GM15510 (cell line): Measurements from ENCODE around the gene RAP1GAP.

Source experiments
- POLR2A ChIP-seq: IDR thresholded peaks from 3 replicates; pipeline ENCODE4 v1.6.1; 2011; ENCODE audit warnings: borderline replicate concordance; ENCODE audit not compliant: insufficient read length; ENCODE audit errors: extremely low read depth

RAP1GAP gene

DNA sequence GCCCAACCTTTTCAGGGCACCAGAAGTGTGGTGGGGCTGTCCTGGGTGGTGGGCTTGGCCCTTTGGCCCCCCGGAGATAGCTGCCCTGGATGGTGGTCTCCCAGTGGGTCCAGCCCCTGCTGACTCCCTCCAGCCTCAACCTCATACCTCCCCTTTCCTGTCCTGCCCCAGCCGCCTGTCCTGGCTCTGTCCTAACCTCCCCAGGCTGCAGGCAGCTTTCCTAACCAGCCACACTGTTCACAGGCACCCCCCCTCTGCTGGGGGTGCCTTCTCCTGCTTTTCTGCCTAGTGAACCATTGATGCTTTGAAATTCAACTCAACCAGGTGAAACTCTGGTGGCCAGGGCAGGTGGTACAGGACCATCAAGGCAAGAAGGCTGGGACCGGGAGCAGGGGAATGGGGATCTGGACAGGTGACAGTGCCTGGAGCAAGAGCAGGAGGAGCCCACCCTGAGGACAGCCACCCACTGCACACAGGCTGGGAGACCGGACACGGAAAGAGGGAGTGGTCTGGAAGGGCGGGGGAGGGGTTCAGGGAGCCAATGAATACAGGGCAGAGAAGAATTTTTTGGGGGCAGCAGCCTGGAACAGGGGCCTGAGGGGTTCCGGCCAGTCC is 35.9 kb downstream of the RAP1GAP start:
- TF ChIP-seq POLR2A: no peak

DNA sequence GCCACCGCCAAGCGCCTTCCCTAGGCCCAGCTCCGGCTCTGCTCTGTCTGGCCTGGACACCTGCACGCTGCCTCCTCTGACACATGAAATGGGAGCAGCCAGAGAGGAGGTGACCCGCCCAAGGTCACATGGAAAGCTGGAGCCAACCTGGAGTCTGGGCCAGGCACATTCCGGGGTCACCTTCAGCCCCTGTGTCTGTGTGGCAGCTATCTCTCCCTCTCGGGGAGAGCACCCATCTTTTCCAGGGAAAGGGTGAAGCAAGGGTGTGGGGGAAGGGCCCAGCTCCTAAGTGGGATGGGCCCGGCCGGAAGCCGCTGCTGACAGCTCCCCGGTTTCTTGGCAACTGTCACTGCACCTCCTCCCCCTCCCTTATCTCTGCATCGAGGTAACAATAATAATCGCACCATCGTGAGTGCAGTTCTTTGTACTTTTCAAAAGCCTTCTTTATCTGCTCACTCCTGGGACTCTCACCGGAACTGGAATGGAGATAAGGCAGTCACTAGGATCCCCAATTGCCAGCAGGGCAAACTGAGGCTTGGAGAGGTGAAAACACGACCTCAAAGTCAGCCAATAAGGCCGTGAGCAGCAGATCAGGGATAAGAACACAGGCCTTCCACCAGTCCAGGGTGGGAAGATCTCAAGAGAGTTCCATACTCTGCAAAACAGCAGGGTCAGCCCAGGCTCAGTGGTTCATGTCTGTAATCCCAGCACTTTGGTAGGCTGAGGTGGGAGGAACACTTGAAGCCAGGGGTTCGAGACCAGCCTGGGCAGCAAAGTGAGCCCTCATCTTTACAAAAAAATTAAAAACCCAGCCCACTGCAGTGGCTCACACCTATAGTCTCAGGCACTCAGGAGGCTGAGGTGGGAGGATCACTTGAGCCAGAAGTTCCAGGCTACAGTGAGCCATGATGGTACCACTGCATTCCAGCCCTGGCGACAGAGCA is 36.9 kb downstream of the RAP1GAP start:
- TF ChIP-seq POLR2A: no peak

DNA sequence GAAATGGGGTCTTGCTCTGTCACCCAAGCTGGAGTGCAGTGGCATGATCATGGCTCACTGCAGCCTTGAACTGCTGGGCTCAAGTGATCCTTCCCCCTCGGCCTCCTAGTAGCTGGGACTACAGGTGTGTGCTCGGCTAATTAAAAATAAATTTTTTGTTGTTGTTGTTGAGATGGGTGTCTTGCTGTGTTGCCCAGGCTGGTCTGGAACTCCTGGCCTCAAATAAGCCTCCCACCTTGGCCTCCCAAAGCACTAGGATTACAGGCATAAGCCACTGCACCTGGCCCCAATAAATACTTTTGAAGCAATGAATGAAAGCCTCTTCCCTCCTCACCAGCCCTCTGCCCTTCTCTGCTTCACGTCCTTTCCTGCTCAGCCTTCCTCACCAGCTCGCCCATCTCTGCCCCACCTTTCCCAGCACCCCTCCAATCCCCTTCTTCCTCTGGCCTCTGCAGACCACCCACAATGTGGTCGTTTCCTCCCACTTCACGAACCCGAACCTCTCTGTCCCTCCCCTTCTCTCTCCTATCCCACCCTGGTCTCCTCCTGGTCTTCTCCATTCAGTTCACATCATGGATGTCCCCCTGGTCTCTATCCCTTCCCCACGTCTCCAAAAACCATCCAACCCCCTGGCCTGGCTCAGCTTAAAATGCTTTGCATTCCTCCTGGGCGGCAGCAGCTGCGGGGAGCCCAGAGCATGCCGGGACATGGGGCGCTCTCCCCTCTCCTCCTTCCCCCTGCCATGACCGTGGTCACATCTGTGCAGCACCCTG is 38.4 kb downstream of the RAP1GAP start:
- TF ChIP-seq POLR2A: no peak

DNA sequence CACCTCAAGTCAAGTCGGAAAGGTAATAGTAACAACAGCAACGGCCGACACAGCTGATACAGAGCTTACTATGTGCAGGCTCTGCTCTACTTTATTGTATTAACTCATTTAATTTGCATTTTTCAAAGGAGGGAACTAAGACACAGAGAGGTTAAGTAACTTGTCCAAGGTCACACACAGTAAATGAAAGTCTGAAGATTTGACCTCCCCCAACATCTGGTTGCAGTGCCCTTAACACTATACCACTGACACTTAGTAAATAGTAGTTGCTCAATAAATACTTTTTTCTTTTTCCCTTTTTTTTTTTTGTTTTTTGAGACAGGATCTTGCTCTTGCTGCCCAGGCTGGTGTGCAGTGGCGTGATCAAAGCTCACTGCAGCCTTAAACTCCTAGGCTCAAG is 39.2 kb downstream of the RAP1GAP start:
- TF ChIP-seq POLR2A: no peak

DNA sequence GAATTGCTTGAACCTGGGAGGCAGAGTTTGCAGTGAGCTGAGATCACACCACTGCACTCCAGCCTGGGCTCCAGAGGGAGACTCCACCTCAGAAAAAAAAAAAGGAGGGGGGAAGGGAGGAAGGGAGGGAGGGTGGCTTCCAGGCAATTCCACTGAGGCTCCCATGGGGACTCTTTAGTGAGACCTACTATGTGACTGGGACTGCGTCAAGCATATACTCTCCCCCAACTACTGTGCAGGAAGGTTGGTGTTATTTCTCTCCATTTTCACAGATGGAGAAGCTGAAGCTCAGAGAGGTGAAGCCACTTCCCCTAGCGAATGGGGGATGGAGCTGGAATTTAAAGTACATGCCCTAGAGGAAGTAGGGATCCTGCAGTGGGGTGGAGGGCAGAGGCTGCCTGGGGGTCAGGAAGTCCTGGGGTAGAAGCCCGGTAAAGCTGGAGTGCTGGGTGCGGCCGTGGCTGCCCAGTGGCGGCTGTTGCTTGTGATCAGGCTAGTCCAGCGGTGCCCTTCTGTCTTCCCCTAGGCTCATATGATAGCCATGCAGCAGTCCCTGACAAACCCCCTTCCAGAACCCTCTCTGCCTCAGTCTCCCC is 40.3 kb downstream of the RAP1GAP start:
- TF ChIP-seq POLR2A: no peak

DNA sequence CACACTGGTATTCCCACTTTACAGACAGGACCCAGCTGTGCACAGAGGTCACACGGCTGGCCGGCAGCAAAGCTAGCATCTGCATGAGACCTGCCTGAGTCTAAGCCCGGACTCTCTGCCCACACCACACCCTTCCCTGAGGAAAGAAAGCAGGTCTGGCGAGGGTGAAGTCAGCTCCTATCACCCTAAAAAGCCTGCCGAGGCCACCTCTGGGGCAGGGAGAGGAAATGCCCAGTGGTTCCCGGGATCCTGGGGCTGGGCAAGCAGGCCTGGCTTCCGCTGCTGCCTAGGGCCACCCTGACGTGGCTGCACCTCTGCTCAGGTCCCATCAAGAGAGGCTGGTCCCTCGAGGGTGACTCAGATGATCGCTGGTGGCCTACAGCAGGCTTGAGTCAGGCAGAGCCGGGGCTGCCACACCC is 42.2 kb downstream of the RAP1GAP start:
- no peak for TF ChIP-seq POLR2A

DNA sequence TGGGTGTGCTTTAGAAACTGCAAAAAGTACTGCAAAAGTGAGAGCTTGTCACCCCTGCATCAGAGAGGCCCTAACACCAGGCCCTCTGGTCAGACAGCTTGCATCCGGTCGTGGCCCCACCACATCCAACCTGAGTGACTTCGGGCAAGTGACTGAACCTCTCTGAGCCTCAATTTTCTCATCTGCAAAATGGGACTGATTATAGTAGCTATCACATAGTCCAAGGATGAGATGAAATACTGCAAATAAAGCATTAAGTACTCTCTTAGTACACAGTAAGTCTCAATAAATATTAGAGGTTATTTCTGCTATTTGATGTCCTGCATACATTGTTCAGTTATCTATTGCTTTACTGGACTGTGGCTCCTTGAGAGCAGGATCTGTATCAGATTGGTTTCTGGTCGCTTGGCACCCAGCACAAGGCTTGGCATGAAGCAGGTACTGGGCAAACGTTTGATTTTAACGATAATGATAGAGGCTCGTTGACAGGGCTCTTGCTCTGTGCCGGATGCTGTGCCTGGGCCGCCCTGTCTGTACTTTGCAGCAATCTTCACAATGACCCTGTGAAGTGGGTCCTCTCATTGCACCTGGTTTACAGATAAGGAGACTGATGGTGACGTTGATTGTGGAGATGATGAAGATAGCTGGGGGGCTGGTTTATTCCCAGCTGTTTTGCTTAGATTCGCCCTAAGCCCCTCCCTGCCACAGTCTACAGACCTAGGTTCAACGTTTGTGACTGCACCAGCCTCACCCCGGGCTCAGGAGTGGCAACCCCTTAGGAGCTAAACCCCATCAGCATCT is 43.6 kb downstream of the RAP1GAP start:
- no peak for TF ChIP-seq POLR2A

DNA sequence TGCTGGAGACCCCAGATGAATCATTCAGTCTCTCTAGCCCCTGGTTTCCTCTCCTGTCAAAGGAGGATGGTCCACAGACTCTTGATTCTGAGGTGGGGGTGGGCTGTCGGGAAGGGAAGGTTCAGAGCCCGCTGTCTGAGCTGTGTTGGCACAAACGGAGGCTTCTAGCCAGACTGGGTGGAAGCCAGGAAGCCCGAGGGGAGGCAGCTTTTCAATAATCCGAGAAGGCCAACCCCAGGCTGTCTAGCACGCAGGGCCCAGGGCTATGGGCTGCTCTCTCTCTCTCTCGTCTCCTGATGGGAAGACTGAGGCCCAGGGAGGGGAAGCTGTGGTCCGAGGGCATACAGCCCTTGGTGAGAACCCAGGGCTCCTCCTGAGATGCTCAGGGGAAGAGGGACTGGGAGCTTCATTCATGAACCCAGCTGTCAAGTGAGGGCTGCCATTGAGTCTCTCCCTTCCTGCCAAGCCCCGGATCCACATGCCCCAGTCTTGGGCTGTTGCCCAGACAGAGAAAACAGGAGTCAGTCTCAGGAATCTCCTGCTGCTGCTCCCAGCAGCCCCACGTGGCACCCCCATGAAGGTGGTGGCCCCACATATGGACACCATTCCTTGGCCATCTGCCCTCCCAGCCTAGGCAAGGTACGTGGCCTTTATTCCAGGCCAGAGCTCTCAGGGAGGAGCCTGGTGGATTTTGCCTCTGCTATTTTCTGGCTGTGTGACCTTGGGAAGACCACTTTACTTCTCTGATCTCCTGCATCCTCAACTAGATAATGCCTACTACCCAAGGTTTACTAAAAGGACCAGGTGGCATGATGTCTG is 44.4 kb downstream of the RAP1GAP start:
- TF ChIP-seq POLR2A: no peak

DNA sequence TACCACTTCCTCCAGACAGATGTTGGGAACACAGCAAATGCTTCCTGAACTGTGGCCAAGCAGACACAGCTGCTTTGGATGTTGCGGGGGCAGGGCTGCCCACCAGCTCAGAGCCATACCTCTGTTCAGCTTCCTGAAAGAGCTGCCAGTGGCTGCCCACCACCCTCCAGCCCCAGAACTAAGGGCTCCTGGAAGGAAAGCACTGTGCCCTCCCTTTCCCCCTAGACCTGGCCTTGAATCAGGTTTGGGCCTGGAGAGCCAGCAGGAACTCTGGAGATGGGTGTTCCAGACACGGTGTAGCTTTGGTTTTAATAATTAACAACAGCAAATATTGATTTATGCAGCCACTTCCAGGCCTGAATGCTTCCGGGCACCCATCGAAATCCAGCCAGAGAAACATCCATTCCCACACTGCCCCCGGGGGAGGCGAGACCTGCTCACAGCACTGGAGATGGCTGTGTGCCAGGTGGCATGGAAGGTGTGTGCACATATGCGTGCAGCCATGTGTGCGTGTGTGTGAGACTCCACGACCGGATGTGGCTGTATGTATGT is 45.7 kb downstream of the RAP1GAP start:
- TF ChIP-seq POLR2A: no peak

DNA sequence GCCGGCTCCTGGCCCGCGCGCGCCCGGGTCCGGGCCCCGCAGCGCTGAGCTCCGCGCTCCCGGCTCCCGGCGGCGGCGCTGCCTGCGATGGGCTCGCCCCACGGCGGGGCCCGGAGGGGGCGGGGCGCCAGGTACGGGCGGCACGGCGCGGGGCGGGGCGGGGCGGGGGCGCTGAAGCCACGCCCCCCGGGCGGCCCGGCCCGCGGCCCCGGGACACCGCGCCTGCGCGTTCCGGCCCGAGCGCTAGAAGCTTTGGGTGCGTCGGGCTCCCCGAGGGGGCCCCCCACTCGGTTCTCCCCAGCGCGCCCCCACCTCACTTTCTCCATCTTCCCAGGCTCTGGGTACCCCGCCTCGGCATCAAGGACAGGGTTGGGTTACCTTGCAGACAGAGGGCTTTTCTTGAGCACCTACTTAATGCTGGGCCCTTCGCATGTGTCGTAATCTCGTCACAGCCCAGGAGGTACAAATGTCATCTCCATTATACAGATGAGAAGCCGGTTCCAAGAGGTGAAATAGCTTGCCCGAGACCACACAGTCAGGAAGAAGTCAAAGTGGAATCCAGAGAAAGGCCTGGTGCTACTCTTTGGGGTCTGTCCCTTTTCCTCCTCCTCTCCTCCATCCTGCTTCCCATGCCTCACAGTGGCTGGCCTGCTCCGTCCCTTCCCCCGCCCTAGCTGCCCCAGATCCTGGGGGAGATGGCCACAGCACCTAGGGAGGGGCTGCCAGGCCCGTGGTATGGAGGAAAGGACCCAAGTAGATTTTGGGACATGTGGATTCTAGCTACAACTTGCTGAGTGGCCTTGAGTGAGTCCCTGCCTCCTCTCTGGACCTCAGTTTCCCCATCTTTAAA is 46.5 kb downstream of the RAP1GAP start:
- TF ChIP-seq POLR2A: no peak

DNA sequence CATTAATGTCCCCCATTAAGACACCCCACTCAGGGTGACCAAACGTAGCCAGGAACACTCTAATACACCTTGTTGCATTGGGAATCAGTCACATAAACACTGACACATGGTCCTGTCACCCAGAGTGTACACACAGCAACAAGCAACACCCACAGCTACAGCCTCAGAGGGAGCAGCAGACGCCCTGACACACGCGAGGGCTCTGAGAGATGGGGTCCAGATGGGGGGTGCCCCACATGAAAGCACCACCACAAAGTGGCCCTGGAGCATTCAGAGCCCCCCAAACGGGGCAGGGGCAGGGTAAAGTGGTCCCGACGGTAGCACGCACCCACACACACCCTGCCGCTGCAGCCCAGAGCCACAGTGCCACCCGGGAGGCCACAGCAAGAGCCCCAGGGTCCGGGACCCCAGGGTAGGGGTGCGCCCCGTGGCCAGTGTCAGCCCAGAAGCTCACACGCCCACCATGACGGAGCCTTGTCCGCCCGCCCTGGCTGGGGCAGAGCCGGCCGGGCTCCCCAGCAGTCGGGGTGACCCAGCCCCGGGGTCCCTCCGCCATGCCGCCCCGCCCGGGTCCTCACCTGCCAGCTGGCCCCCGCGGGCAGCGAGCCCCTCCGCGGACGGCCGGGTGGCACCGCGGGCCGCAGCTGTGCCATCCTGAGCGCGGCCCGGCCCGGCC is 47.3 kb downstream of the RAP1GAP start:
- no peak for TF ChIP-seq POLR2A

DNA sequence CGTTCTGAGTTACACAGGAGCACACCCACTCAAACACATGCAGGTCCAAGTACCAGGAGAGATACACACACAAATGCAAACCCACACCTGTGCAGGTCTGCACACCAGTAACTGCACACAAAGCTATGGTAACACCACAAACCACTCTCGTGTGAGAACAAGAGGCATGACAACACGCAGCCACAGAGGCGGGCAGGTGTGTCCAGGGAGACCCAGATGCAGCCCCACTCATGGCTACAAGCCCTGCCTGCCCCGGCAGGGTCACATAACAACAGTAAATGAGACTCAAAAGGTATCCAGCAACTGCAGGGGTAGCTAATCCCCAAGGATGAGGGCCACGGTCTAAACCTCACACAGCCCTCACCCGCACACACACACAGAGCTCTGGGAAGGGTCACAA is 48.1 kb downstream of the RAP1GAP start:
- TF ChIP-seq POLR2A: no peak

DNA sequence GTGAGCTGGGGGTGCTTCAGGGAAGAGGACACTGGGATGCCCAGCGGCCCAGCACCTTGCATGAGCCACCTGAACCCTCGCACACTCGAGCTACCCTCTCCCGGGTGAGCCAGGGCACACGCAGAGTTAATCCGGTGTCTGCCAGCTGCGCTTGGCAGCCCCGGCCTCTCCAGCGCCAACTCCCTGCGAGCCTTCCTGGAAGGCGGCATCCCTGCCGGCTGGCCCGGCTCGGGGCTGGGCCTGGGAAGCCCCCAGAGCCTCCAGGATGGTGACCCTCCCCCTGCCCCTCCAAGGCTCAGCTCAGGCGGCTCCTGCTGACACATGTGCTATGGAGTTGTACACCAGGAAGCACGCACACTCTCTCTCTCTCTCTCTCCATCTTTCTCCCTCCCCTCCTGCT is 48.7 kb downstream of the RAP1GAP start:
- TF ChIP-seq POLR2A: no peak
